HEK293 (cell line): ENCODE results near the gene MUC5AC.

Source experiments
- CTCF ChIA-PET: fragments of 350-600 bp; formaldehyde crosslinking; extraction: SDS; loops from one replicate; lab custom pipeline; 2021; ENCODE audit warnings: antibody characterized with exemption; lab: Yijun Ruan, JAX
- POLR2A ChIA-PET: fragments of 300-600 bp; formaldehyde crosslinking; extraction: SDS; loops from one replicate; lab custom pipeline; 2020; ENCODE audit warnings: antibody characterized with exemption, inconsistent platforms; lab: Yijun Ruan, JAX
- H3K27ac ChIP-seq: fragments of 200-500 bp; sonication (Bioruptor generic); 2 replicates; pipeline ENCODE4 v1.5.1; 2014; ENCODE audit warnings: low read depth, low read length, control low read depth, inconsistent platforms; ENCODE audit errors: extremely low read depth
- H3K36me3 ChIP-seq, 2 experiments: fragments of 200-500 bp in 1 of 2; sonication (Bioruptor generic) in 1 of 2; 1 replicate in 1 of 2; 2 replicates in 1 of 2; pipeline ENCODE4 v1.5.1; 2014 to 2017; ENCODE audit warnings: inconsistent platforms in 2 of 2, low read length in 2 of 2; ENCODE audit not compliant: control insufficient read depth in 2 of 2, insufficient read depth in 1 of 2
- H3K4me1 ChIP-seq: fragments of 200-500 bp; sonication (Bioruptor generic); 2 replicates; pipeline ENCODE4 v1.5.1; 2014; ENCODE audit warnings: mild to moderate bottlenecking, low read length, inconsistent platforms; ENCODE audit not compliant: control insufficient read depth, insufficient read depth
- H3K4me3 ChIP-seq: 2 replicates; pipeline ENCODE4 v1.5.1; 2011; ENCODE audit warnings: low read depth, mild to moderate bottlenecking, control low read depth, low read length, moderate library complexity
- H3K9me3 ChIP-seq: fragments of 200-500 bp; sonication (Bioruptor generic); 2 replicates; pipeline ENCODE4 v1.5.1; 2014; ENCODE audit warnings: low read depth, low read length, inconsistent platforms; ENCODE audit not compliant: control insufficient read depth, insufficient read depth
- GLI4 ChIP-seq: fragments of 450-650 bp; formaldehyde crosslinking; IDR thresholded peaks from 2 replicates; pipeline ENCODE4 v1.5.1; 2016; ENCODE audit warnings: missing biosample characterization, missing genetic modification characterization
- GLIS2 ChIP-seq: fragments of 450-650 bp; formaldehyde crosslinking; IDR thresholded peaks from 2 replicates; pipeline ENCODE4 v1.5.1; 2016; ENCODE audit warnings: missing biosample characterization, missing genetic modification characterization
- KLF8 ChIP-seq: fragments of 450-650 bp; formaldehyde crosslinking; IDR thresholded peaks from 2 replicates; pipeline ENCODE4 v1.5.1; 2016; ENCODE audit warnings: missing biosample characterization, missing genetic modification characterization
- SCRT1 ChIP-seq: fragments of 450-650 bp; formaldehyde crosslinking; IDR thresholded peaks from 2 replicates; pipeline ENCODE4 v1.5.1; 2016; ENCODE audit warnings: missing biosample characterization, missing genetic modification characterization, borderline replicate concordance
- YY1 ChIP-seq: fragments of 450-650 bp; formaldehyde crosslinking; IDR thresholded peaks from 2 replicates; pipeline ENCODE4 v1.5.1; 2018; ENCODE audit warnings: missing biosample characterization, missing genetic modification characterization
- ZBTB21 ChIP-seq: fragments of 450-650 bp; formaldehyde crosslinking; IDR thresholded peaks from 2 replicates; pipeline ENCODE4 v1.5.1; 2017; ENCODE audit warnings: missing biosample characterization, missing genetic modification characterization
- ZFP3 ChIP-seq: fragments of 450-650 bp; formaldehyde crosslinking; IDR thresholded peaks from 2 replicates; pipeline ENCODE4 v1.5.1; 2016; ENCODE audit warnings: low read depth, missing biosample characterization, missing genetic modification characterization
- ZFP41 ChIP-seq: fragments of 450-650 bp; formaldehyde crosslinking; IDR thresholded peaks from 2 replicates; pipeline ENCODE4 v1.5.1; 2016; ENCODE audit warnings: missing biosample characterization, missing genetic modification characterization, borderline replicate concordance
- ZNF174 ChIP-seq: fragments of 450-650 bp; formaldehyde crosslinking; IDR thresholded peaks from 2 replicates; pipeline ENCODE4 v1.5.0; 2017; ENCODE audit warnings: missing biosample characterization, mild to moderate bottlenecking, missing genetic modification characterization
- ZNF366 ChIP-seq: fragments of 450-650 bp; formaldehyde crosslinking; conservative IDR thresholded peaks from 2 replicates; pipeline ENCODE4 v1.5.1; 2016; ENCODE audit warnings: missing biosample characterization, missing genetic modification characterization
- ZNF530 ChIP-seq: fragments of 450-650 bp; formaldehyde crosslinking; IDR thresholded peaks from 2 replicates; pipeline ENCODE4 v1.5.1; 2016; ENCODE audit warnings: low read depth, missing biosample characterization, missing genetic modification characterization
- TF ChIP-seq, protein P1 (sequence below): fragments of 450-650 bp; formaldehyde crosslinking; IDR thresholded peaks from 2 replicates; pipeline ENCODE4 v1.5.1; 2016; ENCODE audit warnings: missing biosample characterization, missing genetic modification characterization, borderline replicate concordance
- TF ChIP-seq, protein P2 (sequence below): fragments of 450-650 bp; formaldehyde crosslinking; IDR thresholded peaks from 2 replicates; pipeline ENCODE4 v1.5.1; 2016; ENCODE audit warnings: missing biosample characterization, missing genetic modification characterization, low read depth
- TF ChIP-seq, protein P3 (sequence below): fragments of 450-650 bp; formaldehyde crosslinking; IDR thresholded peaks from 2 replicates; pipeline ENCODE4 v1.5.1; 2016; ENCODE audit warnings: missing biosample characterization, missing genetic modification characterization
- TF ChIP-seq, protein P4 (sequence below): fragments of 450-650 bp; formaldehyde crosslinking; IDR thresholded peaks from 2 replicates; pipeline ENCODE4 v1.5.1; 2016; ENCODE audit warnings: missing biosample characterization, missing genetic modification characterization

MUC5AC gene

DNA sequence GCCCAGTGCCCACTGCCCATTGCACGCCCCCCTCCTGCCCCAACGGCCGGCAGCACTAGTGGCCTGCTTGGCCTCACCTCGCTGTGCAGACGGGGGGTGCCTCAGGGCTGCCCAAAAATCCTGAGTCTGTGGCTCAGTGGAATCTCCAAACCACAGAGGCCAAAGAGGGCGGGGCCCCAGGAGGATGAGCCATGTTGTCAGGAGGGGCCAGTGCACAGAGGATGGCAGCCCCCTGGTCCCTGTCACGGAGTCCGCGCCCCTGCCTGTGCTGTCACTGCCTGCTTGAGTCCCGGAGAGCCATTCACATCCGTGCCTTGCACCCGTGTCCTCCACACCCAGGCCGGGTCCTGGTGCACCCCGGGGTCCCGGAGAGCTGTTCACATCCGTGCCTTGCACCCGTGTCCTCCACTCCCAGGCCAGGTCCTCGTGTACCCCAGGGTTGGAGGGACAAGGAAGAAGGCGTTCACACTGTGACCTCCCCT, 36.4 kb upstream of the MUC5AC start (continued):
- TF ChIP-seq, protein P1, sequence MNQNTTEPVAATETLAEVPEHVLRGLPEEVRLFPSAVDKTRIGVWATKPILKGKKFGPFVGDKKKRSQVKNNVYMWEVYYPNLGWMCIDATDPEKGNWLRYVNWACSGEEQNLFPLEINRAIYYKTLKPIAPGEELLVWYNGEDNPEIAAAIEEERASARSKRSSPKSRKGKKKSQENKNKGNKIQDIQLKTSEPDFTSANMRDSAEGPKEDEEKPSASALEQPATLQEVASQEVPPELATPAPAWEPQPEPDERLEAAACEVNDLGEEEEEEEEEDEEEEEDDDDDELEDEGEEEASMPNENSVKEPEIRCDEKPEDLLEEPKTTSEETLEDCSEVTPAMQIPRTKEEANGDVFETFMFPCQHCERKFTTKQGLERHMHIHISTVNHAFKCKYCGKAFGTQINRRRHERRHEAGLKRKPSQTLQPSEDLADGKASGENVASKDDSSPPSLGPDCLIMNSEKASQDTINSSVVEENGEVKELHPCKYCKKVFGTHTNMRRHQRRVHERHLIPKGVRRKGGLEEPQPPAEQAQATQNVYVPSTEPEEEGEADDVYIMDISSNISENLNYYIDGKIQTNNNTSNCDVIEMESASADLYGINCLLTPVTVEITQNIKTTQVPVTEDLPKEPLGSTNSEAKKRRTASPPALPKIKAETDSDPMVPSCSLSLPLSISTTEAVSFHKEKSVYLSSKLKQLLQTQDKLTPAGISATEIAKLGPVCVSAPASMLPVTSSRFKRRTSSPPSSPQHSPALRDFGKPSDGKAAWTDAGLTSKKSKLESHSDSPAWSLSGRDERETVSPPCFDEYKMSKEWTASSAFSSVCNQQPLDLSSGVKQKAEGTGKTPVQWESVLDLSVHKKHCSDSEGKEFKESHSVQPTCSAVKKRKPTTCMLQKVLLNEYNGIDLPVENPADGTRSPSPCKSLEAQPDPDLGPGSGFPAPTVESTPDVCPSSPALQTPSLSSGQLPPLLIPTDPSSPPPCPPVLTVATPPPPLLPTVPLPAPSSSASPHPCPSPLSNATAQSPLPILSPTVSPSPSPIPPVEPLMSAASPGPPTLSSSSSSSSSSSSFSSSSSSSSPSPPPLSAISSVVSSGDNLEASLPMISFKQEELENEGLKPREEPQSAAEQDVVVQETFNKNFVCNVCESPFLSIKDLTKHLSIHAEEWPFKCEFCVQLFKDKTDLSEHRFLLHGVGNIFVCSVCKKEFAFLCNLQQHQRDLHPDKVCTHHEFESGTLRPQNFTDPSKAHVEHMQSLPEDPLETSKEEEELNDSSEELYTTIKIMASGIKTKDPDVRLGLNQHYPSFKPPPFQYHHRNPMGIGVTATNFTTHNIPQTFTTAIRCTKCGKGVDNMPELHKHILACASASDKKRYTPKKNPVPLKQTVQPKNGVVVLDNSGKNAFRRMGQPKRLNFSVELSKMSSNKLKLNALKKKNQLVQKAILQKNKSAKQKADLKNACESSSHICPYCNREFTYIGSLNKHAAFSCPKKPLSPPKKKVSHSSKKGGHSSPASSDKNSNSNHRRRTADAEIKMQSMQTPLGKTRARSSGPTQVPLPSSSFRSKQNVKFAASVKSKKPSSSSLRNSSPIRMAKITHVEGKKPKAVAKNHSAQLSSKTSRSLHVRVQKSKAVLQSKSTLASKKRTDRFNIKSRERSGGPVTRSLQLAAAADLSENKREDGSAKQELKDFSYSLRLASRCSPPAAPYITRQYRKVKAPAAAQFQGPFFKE (tag by site-specific recombination), result no peak
- TF ChIP-seq, protein P2, sequence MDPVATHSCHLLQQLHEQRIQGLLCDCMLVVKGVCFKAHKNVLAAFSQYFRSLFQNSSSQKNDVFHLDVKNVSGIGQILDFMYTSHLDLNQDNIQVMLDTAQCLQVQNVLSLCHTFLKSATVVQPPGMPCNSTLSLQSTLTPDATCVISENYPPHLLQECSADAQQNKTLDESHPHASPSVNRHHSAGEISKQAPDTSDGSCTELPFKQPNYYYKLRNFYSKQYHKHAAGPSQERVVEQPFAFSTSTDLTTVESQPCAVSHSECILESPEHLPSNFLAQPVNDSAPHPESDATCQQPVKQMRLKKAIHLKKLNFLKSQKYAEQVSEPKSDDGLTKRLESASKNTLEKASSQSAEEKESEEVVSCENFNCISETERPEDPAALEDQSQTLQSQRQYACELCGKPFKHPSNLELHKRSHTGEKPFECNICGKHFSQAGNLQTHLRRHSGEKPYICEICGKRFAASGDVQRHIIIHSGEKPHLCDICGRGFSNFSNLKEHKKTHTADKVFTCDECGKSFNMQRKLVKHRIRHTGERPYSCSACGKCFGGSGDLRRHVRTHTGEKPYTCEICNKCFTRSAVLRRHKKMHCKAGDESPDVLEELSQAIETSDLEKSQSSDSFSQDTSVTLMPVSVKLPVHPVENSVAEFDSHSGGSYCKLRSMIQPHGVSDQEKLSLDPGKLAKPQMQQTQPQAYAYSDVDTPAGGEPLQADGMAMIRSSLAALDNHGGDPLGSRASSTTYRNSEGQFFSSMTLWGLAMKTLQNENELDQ (tag by site-specific recombination), result no peak
- TF ChIP-seq ZBTB21 (no peak), ZNF174 (tag by site-specific recombination) (no peak), GLIS2 (tag by site-specific recombination) (no peak), SCRT1 (tag by site-specific recombination) (no peak)

DNA sequence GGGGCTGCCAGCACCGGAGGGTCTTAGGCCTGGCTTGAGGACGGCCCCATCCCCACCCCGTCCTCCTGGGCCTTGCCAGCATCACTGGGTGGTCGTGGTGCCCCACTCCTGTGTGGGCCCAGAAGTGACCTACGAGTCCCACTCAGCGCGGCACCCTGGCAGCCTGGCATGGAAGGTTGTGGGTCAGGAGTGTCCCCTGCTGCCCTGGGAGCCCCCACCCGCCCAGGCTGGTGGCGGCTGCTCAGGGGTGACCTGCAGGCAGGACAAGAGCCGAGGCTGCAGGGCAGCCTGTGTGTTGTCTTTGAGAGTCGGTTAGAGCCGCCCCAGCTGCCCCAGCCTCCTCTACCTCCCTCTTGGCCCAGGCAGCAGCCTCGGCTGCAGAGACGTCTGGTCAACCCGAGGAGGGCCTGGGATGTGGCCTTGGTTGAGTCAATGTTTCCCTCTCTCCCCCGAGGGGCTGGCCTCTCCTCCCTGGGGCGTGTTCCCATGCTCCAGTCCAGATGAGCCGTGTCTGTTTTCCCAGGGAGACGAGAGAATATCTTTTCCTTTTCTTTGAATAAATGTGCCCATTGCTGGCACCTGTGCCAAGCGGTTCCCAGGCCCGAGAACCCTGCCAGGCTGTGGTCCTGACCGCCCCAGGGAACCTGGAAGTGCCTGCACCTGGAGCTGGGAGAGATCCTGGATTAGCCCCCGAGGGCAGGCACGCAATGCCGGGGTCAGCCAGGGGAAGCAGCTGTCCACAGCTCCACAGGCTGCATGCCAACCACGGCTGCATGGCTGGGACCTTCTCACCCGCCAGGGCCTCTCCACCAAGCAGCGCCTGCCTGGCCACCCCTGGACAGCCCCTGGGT, 35.7 kb upstream of the MUC5AC start:
- POLR2A ChIA-PET, result no interaction called here
- Histone ChIP-seq H3K4me3 (no peak overlapping the region), H3K27ac (no peak overlapping the region), H3K9me3 (no peaks in the 10 kb centered on the region), H3K4me1 (no peaks in the 10 kb centered on the region), H3K36me3 (no peaks in the 10 kb centered on the region)
- CTCF ChIA-PET, result no interaction called here
- TF ChIP-seq, protein P3, sequence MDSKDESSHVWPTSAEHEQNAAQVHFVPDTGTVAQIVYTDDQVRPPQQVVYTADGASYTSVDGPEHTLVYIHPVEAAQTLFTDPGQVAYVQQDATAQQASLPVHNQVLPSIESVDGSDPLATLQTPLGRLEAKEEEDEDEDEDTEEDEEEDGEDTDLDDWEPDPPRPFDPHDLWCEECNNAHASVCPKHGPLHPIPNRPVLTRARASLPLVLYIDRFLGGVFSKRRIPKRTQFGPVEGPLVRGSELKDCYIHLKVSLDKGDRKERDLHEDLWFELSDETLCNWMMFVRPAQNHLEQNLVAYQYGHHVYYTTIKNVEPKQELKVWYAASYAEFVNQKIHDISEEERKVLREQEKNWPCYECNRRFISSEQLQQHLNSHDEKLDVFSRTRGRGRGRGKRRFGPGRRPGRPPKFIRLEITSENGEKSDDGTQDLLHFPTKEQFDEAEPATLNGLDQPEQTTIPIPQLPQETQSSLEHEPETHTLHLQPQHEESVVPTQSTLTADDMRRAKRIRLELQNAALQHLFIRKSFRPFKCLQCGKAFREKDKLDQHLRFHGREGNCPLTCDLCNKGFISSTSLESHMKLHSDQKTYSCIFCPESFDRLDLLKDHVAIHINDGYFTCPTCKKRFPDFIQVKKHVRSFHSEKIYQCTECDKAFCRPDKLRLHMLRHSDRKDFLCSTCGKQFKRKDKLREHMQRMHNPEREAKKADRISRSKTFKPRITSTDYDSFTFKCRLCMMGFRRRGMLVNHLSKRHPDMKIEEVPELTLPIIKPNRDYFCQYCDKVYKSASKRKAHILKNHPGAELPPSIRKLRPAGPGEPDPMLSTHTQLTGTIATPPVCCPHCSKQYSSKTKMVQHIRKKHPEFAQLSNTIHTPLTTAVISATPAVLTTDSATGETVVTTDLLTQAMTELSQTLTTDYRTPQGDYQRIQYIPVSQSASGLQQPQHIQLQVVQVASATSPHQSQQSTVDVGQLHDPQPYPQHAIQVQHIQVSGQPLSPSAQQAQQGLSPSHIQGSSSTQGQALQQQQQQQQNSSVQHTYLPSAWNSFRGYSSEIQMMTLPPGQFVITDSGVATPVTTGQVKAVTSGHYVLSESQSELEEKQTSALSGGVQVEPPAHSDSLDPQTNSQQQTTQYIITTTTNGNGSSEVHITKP (tag by site-specific recombination), result no peak
- TF ChIP-seq GLI4 (tag by site-specific recombination), result no peak
- no peak for TF ChIP-seq KLF8 (tag by site-specific recombination)
- TF ChIP-seq, protein P4, sequence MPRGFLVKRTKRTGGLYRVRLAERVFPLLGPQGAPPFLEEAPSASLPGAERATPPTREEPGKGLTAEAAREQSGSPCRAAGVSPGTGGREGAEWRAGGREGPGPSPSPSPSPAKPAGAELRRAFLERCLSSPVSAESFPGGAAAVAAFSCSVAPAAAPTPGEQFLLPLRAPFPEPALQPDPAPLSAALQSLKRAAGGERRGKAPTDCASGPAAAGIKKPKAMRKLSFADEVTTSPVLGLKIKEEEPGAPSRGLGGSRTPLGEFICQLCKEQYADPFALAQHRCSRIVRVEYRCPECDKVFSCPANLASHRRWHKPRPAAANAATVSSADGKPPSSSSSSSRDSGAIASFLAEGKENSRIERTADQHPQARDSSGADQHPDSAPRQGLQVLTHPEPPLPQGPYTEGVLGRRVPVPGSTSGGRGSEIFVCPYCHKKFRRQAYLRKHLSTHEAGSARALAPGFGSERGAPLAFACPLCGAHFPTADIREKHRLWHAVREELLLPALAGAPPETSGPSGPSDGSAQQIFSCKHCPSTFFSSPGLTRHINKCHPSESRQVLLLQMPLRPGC (tag by site-specific recombination), result no peak
- no peak for TF ChIP-seq YY1 (tag by site-specific recombination)
- TF ChIP-seq ZFP3 (tag by site-specific recombination), result no peak
- no peak for TF ChIP-seq ZNF530 (tag by site-specific recombination)
- TF ChIP-seq, protein P2 (tag by site-specific recombination), result no peak
- TF ChIP-seq ZNF366, result no peak
- TF ChIP-seq ZFP41, result no peak
